ENCODE data around the gene FOXP1.

Gene FOXP1

GRCh38 chr3:71288269-71288930 lies 295.1 kb downstream of the FOXP1 start:
- in situ Hi-C loops (cut with MboI; ENCODE audit: low sequenced_read_pairs): no loop called here

GRCh38 chr3:71285086-71285485 lies 298.4 kb downstream of the FOXP1 start:
- in situ Hi-C loops (cut with MboI; ENCODE audit: low sequenced_read_pairs): no loop called here

GRCh38 chr3:71282976-71283375 lies 300.6 kb downstream of the FOXP1 start:
- in situ Hi-C loops (cut with MboI; ENCODE audit: low sequenced_read_pairs): no loop called here

DNA sequence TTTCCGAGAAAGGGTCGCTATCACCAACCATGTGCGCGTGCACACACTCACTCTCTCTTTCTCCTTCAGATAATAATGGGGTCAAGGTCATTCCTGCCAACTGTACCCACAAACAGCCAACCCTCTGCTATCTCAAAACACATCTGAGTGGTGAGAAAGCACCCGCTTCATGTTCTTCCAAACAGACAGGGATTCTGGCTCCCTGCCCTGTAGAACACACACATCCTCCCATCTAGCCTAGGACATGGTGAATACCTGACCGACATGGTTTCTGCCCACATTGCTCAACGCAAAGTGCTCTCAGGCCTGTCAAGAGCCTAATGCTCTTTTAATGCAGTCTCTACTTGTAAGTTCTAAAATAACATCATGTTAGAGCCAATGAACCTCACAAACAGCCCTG lies 302.2 kb downstream of the FOXP1 start:
- in situ Hi-C loops (cut with MboI; ENCODE audit: low sequenced_read_pairs): no loop called here

DNA sequence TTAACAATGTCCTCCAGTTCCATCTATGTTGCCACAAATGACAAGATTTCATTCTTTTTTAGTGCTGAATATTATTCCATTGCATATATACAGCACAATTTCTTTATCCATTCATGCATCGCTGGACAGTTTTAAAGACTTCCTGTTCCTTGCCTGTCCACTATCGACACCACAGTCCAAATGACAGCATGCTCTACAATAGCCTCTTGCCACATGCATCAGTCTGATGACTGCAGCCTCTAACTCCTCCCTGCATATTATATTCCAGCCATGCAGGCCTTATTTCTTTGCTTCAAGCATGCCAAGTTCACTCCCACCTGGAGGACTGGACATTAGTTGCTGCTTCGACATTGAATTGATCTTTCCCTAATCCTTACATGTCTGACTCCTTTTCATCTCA lies 306.2 kb downstream of the FOXP1 start:
- in situ Hi-C loops (cut with MboI; ENCODE audit: low sequenced_read_pairs): no loop called here

DNA sequence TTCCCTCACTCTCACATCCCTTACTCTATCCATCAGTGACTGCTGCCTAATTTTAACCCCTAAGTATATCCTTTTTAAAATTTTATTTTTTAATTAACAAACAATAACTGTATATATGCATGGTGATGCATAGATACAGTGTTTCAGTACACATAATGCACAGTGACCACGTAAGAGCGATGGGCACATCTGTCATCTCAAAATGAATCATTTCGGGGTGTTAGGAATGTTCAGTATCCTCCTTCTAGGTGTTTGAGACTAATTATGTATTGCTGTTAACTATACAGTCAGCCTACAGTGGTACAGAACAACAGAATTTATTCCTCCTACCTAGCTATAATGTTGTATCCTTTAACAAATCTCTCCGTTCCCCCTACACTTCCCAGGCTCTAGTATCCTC lies 307.0 kb downstream of the FOXP1 start:
- in situ Hi-C loops (cut with MboI; ENCODE audit: low sequenced_read_pairs): no loop called here

- in situ Hi-C loops (cut with MboI; ENCODE audit: low sequenced_read_pairs): no loop called here
These were observed 310.1 kb downstream of the FOXP1 start for GRCh38 chr3:71273453-71273852.

DNA sequence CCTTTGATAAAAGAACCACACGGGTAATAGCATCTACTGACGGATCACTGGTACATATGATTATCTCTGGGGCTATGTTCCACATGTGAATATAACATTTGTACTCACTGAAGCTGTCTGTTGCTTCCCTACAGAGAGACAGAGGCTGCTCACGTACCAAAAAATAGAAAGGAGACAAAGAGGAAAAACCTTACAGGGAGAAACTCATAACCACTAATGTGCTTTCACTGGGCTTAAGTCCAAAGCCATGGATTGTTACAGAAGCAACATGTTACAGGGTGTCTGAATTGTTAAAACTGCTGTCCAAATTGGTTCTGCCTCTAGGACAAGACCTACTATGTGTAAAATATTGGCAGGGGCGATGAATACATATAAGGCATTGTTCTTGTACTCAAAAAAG lies 311.9 kb downstream of the FOXP1 start:
- in situ Hi-C loops (cut with MboI; ENCODE audit: low sequenced_read_pairs): no loop called here

DNA sequence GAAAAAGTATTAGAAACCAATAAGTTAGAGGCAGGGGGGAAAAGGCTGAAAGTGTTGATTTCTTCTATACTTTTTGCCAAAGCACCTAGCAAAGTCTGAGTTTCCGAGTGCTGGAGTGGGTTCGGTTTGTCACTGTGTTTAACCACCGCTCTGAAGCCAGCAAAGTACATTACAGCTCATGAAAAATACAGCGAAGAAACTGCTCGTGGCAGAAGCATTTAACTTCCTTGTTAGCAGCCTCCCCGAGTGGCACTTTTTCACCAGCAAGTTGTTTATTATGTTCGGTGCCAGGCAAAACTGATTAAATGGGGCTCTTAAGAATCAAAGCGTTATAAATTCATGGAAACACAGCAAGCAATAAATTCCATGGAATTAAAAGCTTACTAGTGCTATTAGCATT lies 313.6 kb downstream of the FOXP1 start:
- in situ Hi-C loops (cut with MboI; ENCODE audit: low sequenced_read_pairs): no loop called here

DNA sequence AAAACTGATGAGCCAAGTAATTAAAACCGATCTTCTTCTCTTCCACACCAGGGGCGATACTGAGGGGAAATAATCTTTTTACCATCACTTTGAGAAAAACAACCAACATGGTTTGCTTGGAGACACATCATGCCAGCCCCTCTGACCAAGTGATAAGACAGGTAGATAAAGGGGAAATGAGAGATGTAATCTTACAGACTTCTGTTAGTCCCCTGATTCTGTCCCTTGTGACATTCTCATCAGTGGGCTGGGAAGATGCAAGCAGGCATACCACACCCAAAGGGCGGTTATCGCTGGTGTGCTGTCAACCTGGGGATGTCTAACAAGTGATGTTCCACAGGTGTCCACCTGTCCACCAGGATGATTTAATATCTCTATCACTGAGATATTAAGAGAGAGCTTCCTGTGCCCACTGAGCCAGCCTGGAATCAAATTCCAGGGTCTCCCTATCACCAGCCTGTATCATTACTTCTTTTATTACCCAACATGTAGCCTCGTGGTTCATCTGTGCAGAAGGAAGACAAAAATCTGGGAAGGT lies 315.0 kb downstream of the FOXP1 start:
- in situ Hi-C loops (cut with MboI; ENCODE audit: low sequenced_read_pairs): no loop called here

GRCh38 chr3:71266875-71267274 lies 316.7 kb downstream of the FOXP1 start:
- in situ Hi-C loops (cut with MboI; ENCODE audit: low sequenced_read_pairs): no loop called here

- in situ Hi-C loops (cut with MboI; ENCODE audit: low sequenced_read_pairs): no loop called here
These were observed 318.1 kb downstream of the FOXP1 start for GRCh38 chr3:71265365-71265915.

DNA sequence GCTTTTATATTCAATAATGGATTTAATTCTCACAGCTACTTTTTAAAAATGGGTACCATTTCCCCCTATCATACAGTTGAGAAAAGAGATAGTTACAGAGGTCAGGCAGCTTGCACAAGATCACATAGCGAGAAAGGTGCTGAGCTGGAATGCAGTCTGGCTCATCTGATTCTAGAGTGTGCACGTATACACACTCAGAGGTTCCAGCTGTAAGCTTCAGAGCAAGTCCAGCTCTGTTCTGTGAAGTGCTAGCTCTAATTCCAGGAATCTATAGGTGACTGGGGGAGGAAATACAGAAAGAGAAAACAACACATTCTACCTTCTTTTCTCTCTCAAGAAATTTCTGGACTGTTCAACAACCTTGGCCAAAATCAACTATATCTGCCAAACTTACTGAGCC lies 318.7 kb downstream of the FOXP1 start:
- in situ Hi-C loops (cut with MboI; ENCODE audit: low sequenced_read_pairs): no loop called here

DNA sequence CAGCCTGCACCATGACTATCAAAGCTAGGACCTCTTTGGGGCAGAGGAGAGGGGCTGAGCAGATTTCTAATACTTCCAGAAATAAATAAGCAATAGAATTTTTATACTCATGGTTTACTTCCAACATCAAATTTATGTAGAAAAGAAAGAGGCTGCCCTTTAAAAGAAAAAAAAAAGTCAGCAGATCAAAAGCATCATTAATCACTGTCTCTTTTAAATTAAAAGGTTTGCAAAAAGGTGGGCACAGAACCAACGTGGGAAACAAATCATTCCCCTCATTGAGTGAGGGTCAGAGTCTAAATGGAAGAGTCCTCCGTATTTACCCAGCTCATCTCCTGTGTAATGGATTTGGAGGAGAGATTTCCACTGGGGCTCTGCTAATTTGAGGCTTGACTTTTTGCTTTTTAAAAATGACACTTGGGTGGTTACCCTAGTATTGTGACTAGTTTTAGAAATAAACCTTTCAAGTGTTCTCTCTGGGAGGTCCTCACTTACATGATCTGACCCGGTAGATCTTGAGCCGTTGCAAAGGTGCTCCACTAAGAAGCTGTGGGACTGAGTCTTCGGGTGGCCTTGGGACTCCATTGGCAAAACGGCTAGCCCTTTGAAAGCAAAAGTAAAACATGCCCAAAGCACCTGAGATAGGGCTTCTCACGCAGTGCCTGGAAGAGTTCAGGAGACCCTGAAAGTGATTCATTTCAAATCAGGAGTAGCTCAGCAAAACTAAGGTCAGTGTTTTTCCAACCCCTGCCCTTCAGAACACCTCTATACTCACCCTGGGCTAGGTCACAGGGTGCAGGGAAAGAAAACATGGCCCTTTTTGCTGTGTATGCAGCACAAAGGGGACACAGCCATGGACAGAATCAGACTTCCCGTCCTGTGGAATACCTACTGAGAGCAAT lies 320.9 kb downstream of the FOXP1 start:
- in situ Hi-C loops (cut with MboI; ENCODE audit: low sequenced_read_pairs): no loop called here

GRCh38 chr3:71260782-71261181 lies 322.7 kb downstream of the FOXP1 start:
- in situ Hi-C loops (cut with MboI; ENCODE audit: low sequenced_read_pairs): no loop called here

DNA sequence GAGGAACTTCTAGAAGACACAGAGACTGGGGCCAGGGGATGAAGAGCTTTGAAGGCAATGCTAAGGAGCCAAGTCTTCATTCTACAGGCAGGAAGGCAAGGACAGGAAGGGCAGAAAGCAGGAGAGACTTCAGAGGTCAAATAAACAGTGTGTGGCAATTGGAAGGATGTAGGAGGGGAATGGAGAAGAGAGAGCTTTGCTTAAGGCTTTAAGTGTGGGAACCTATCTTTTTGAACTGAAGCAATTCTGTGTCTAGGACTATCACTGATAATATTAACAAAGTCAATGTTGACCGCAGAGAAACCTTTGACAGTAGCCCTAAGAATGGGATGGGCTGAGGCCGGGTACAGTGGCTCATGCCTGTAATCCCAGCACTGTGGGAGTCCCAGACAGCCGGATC lies 325.0 kb downstream of the FOXP1 start:
- in situ Hi-C loops (cut with MboI; ENCODE audit: low sequenced_read_pairs): no loop called here

DNA sequence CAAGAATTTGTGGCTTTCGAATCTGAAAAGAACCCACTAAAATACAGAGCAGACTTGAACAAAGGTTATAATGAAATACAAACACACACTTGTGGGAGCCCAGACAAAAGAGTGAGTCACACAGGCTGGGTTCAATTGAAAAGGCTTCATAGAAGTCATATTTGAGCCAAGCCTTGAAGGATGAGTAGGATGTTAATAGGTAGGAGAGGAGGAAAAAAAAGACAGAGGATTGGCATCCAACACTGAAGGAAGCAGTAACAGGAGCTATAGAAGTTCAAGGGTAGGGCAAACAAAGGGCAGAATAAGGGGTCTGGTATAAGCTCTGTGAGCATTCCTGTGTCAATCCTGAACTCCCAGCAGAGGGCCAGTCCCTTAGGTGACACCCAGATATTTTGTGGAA lies 325.4 kb downstream of the FOXP1 start:
- in situ Hi-C loops (cut with MboI; ENCODE audit: low sequenced_read_pairs): no loop called here

- in situ Hi-C loops (cut with MboI; ENCODE audit: low sequenced_read_pairs): no loop called here
These were observed 328.0 kb downstream of the FOXP1 start for GRCh38 chr3:71255498-71255897.

DNA sequence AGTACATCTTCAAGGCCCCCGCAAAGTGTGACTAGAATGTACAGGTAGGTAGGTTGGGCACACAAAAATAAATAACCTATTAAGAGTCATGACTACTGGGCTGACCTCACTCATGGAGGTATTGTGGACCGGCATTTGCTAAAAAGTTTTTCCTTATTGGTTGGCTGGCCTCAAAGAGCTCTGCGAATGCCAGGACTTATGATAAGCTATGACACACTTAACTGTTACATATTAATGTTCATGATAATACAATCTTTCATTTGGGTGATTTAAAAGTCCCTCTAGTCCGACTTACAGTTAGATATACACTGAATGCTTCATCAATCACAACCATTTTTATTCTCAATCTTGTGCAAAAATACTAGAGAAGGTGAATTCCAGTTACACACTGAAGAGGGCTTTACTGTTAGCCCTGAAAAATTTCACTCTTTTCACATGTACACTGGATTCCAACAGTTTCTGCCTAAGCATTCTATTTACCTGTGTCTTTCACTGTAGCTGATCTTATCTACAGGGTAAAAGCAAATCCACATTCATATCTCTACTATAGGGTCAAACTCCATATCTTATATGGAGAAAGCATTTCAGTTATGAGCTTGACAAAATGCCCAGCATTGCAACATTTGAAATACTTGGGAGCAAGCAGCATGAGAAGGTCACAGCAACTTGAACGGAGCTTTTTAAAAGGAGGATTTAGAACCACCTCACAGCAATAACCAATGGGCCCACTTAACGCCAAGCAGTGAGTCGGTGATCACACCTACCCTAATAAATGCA lies 329.1 kb downstream of the FOXP1 start:
- in situ Hi-C loops (cut with MboI; ENCODE audit: low sequenced_read_pairs): no loop called here

- in situ Hi-C loops (cut with MboI; ENCODE audit: low sequenced_read_pairs): no loop called here
These were observed 330.4 kb downstream of the FOXP1 start for GRCh38 chr3:71253169-71253568.

DNA sequence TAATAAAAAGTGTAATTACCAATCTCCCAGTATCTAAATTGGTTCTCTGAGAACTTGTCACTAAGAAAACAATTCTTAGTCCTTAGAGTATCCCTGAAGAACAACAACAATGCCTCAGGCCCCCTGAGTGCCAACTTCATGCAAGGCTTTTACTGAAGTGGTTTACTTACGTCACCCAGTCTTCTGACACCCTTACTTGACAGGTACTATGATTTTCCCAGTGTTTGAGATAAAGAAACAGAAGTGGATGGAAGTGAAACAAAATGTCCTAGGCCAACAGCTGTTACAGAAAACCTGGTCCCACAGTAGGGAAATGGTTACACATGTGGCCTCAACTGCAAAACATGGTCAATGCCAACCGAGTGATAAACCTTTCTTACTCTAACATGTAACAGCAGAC lies 331.1 kb downstream of the FOXP1 start:
- in situ Hi-C loops (cut with MboI; ENCODE audit: low sequenced_read_pairs): no loop called here
